Measurements from ENCODE around the gene CMTR1.
A peak's percentile ranks its signal among the peaks of the same experiment; 100 is the strongest.
"Not testable (repeated sequence)": the region's sequence is repeated elsewhere in the genome, so short reads cannot be mapped to it uniquely, and the experiment has no call there.

Gene CMTR1

GRCh38 chr6:37433657-37434271 is 743 bp downstream of the CMTR1 start:
- Histone ChIP-seq H3K4me1 (ENCODE audit: control insufficient read depth, insufficient read depth, low read length) (0 out of 2 replicates have a peak, but pooled peaks cover 2% of the 10 kb centered on the region), H3K36me3 (ENCODE audit: control insufficient read depth, insufficient read depth, low read length) (no peaks in the 10 kb centered on the region), H3K4me3 (ENCODE audit: low read length) (peak overlapping the region; percentile 92), H3K27me3 (ENCODE audit: control insufficient read depth, insufficient read depth, low read length) (no peaks in the 10 kb centered on the region), H3K9me3 (ENCODE audit: control insufficient read depth, insufficient read depth, low read length) (no peaks in the 10 kb centered on the region), H3K27ac (ENCODE audit: low read length) (no peak overlapping the region)
- no peak for DNase-seq (ENCODE audit: low read depth, low spot score)
- WGBS (ENCODE audit: insufficient coverage, insufficient read length): no CpG with 5 or more reads among the region's 13 CpGs

GRCh38 chr6:37435373-37435772 is 2.4 kb downstream of the CMTR1 start:
- DNase-seq (ENCODE audit: low read depth, low spot score): no peak
- H3K4me3 ChIP-seq (ENCODE audit: low read length): no peak overlapping the region
- no peaks in the 10 kb centered on the region; the same call in 1 of the 2 replicates for H3K36me3 ChIP-seq (ENCODE audit: control insufficient read depth, insufficient read depth, low read length)
- 0 out of 2 replicates have a peak, but pooled peaks cover 2% of the 10 kb centered on the region for H3K4me1 ChIP-seq (ENCODE audit: control insufficient read depth, insufficient read depth, low read length)
- H3K27me3 ChIP-seq (ENCODE audit: control insufficient read depth, insufficient read depth, low read length): no peaks in the 10 kb centered on the region
- no peak overlapping the region for H3K27ac ChIP-seq (ENCODE audit: low read length)
- no CpG with 5 or more reads among the region's 4 CpGs for WGBS (ENCODE audit: insufficient coverage, insufficient read length)
- H3K9me3 ChIP-seq (ENCODE audit: control insufficient read depth, insufficient read depth, low read length): no peaks in the 10 kb centered on the region

- Histone ChIP-seq H3K4me1 (ENCODE audit: control insufficient read depth, insufficient read depth, low read length) (0 out of 2 replicates have a peak, but pooled peaks cover 2% of the 10 kb centered on the region), H3K27me3 (ENCODE audit: control insufficient read depth, insufficient read depth, low read length) (no peaks in the 10 kb centered on the region), H3K9me3 (ENCODE audit: control insufficient read depth, insufficient read depth, low read length) (no peaks in the 10 kb centered on the region), H3K4me3 (ENCODE audit: low read length) (no peak overlapping the region), H3K27ac (ENCODE audit: low read length) (no peak overlapping the region), H3K36me3 (ENCODE audit: control insufficient read depth, insufficient read depth, low read length) (no peaks in the 10 kb centered on the region; the same call in 1 of the 2 replicates)
- DNase-seq (ENCODE audit: low read depth, low spot score): no peak
- no CpG with 5 or more reads among the region's 5 CpGs for WGBS (ENCODE audit: insufficient coverage, insufficient read length)
These were observed 2.8 kb downstream of the CMTR1 start for GRCh38 chr6:37435816-37436215.

- Histone ChIP-seq H3K9me3 (ENCODE audit: control insufficient read depth, insufficient read depth, low read length) (no peaks in the 10 kb centered on the region), H3K4me3 (ENCODE audit: low read length) (no peak overlapping the region), H3K36me3 (ENCODE audit: control insufficient read depth, insufficient read depth, low read length) (no peaks in the 10 kb centered on the region; the same call in 1 of the 2 replicates), H3K27me3 (ENCODE audit: control insufficient read depth, insufficient read depth, low read length) (no peaks in the 10 kb centered on the region), H3K4me1 (ENCODE audit: control insufficient read depth, insufficient read depth, low read length) (0 out of 2 replicates have a peak, but pooled peaks cover 2% of the 10 kb centered on the region), H3K27ac (ENCODE audit: low read length) (no peak overlapping the region)
- DNase-seq (ENCODE audit: low read depth, low spot score): no peak
- no CpG with 5 or more reads among the region's 1 CpG for WGBS (ENCODE audit: insufficient coverage, insufficient read length)
These were observed 5.9 kb downstream of the CMTR1 start for GRCh38 chr6:37438930-37439329.

GRCh38 chr6:37441651-37442050 is 8.6 kb downstream of the CMTR1 start:
- Histone ChIP-seq H3K4me1 (ENCODE audit: control insufficient read depth, insufficient read depth, low read length) (no peaks in the 10 kb centered on the region), H3K9me3 (ENCODE audit: control insufficient read depth, insufficient read depth, low read length) (no peaks in the 10 kb centered on the region), H3K27me3 (ENCODE audit: control insufficient read depth, insufficient read depth, low read length) (no peaks in the 10 kb centered on the region), H3K27ac (ENCODE audit: low read length) (no peak overlapping the region), H3K4me3 (ENCODE audit: low read length) (no peak overlapping the region), H3K36me3 (ENCODE audit: control insufficient read depth, insufficient read depth, low read length) (no peaks in the 10 kb centered on the region; the same call in 1 of the 2 replicates)
- no CpG with 5 or more reads among the region's 6 CpGs for WGBS (ENCODE audit: insufficient coverage, insufficient read length)
- no peak for DNase-seq (ENCODE audit: low read depth, low spot score)

GRCh38 chr6:37442416-37443215 is 9.6 kb downstream of the CMTR1 start:
- no CpG with 5 or more reads among the region's 4 CpGs for WGBS (ENCODE audit: insufficient coverage, insufficient read length)

GRCh38 chr6:37443216-37443542 is 10.2 kb downstream of the CMTR1 start:
- not testable (repeated sequence) for H3K27ac ChIP-seq (ENCODE audit: low read length); H3K4me3 ChIP-seq (ENCODE audit: low read length); H3K36me3 ChIP-seq (ENCODE audit: control insufficient read depth, insufficient read depth, low read length)

More at GRCh38 chr6:37442416-37443215, 9.6 kb downstream of the CMTR1 start:
- Histone ChIP-seq H3K36me3 (ENCODE audit: control insufficient read depth, insufficient read depth, low read length) (no peaks in the 10 kb centered on the region; the same call in 1 of the 2 replicates), H3K27me3 (ENCODE audit: control insufficient read depth, insufficient read depth, low read length) (no peaks in the 10 kb centered on the region), H3K9me3 (ENCODE audit: control insufficient read depth, insufficient read depth, low read length) (no peaks in the 10 kb centered on the region), H3K4me3 (ENCODE audit: low read length) (no peak overlapping the region), H3K27ac (ENCODE audit: low read length) (no peak overlapping the region), H3K4me1 (ENCODE audit: control insufficient read depth, insufficient read depth, low read length) (no peaks in the 10 kb centered on the region)
- no peak for DNase-seq (ENCODE audit: low read depth, low spot score)

GRCh38 chr6:37449984-37450383 is 17.0 kb downstream of the CMTR1 start:
- DNase-seq (ENCODE audit: low read depth, low spot score): no peak
- Histone ChIP-seq H3K4me3 (ENCODE audit: low read length) (no peak overlapping the region), H3K27ac (ENCODE audit: low read length) (no peak overlapping the region), H3K27me3 (ENCODE audit: control insufficient read depth, insufficient read depth, low read length) (no peaks in the 10 kb centered on the region), H3K4me1 (ENCODE audit: control insufficient read depth, insufficient read depth, low read length) (no peaks in the 10 kb centered on the region), H3K9me3 (ENCODE audit: control insufficient read depth, insufficient read depth, low read length) (no peaks in the 10 kb centered on the region), H3K36me3 (ENCODE audit: control insufficient read depth, insufficient read depth, low read length) (peaks cover 4% of the 10 kb centered on the region; the same call in 1 of the 2 replicates)
- WGBS (ENCODE audit: insufficient coverage, insufficient read length): no CpG with 5 or more reads among the region's 4 CpGs

More at GRCh38 chr6:37443216-37443542, 10.2 kb downstream of the CMTR1 start:
- H3K4me1 ChIP-seq (ENCODE audit: control insufficient read depth, insufficient read depth, low read length); DNase-seq (ENCODE audit: low read depth, low spot score); H3K9me3 ChIP-seq (ENCODE audit: control insufficient read depth, insufficient read depth, low read length); H3K27me3 ChIP-seq (ENCODE audit: control insufficient read depth, insufficient read depth, low read length): not testable (repeated sequence)
- no CpG with 5 or more reads among the region's 5 CpGs for WGBS (ENCODE audit: insufficient coverage, insufficient read length)

GRCh38 chr6:37451441-37452193 is 18.6 kb downstream of the CMTR1 start:
- Histone ChIP-seq H3K27ac (ENCODE audit: low read length) (no peak overlapping the region), H3K4me3 (ENCODE audit: low read length) (no peak overlapping the region), H3K4me1 (ENCODE audit: control insufficient read depth, insufficient read depth, low read length) (no peaks in the 10 kb centered on the region), H3K27me3 (ENCODE audit: control insufficient read depth, insufficient read depth, low read length) (no peaks in the 10 kb centered on the region), H3K36me3 (ENCODE audit: control insufficient read depth, insufficient read depth, low read length) (peaks cover 4% of the 10 kb centered on the region; the same call in 1 of the 2 replicates), H3K9me3 (ENCODE audit: control insufficient read depth, insufficient read depth, low read length) (no peaks in the 10 kb centered on the region)
- WGBS (ENCODE audit: insufficient coverage, insufficient read length): no CpG with 5 or more reads among the region's 2 CpGs
- DNase-seq (ENCODE audit: low read depth, low spot score): no peak

GRCh38 chr6:37452522-37452921 is 19.5 kb downstream of the CMTR1 start:
- no peak overlapping the region for H3K27ac ChIP-seq (ENCODE audit: low read length)
- H3K27me3 ChIP-seq (ENCODE audit: control insufficient read depth, insufficient read depth, low read length): no peaks in the 10 kb centered on the region
- H3K4me1 ChIP-seq (ENCODE audit: control insufficient read depth, insufficient read depth, low read length): no peaks in the 10 kb centered on the region
- DNase-seq (ENCODE audit: low read depth, low spot score): no peak
- no peak overlapping the region for H3K4me3 ChIP-seq (ENCODE audit: low read length)
- peaks cover 4% of the 10 kb centered on the region; the same call in 1 of the 2 replicates for H3K36me3 ChIP-seq (ENCODE audit: control insufficient read depth, insufficient read depth, low read length)
- WGBS (ENCODE audit: insufficient coverage, insufficient read length): no CpG with 5 or more reads among the region's 3 CpGs
- H3K9me3 ChIP-seq (ENCODE audit: control insufficient read depth, insufficient read depth, low read length): no peaks in the 10 kb centered on the region

Data from iPS DF 6.9 (cell line).